ENCODE data around the gene SUSD2.
"Not testable (repeated sequence)": the region's sequence is repeated elsewhere in the genome, so short reads cannot be mapped to it uniquely, and the experiment has no call there.

The SUSD2 gene

GRCh38 chr22:24181088-24181995 is at the start of gene SUSD2:
TSS of gene SUSD2 (plus strand) at chr22:24181487. CDS start at chr22:24181520, 33 bp downstream.
- no peak within 1 kb of the TSS for H3K4me2 ChIP-seq (ENCODE audit: low read length)
- no peak within 1 kb of the TSS for H2AFZ ChIP-seq (ENCODE audit: low read length)
- H3K27ac ChIP-seq (ENCODE audit: low read depth, low read length, poor library complexity, severe bottlenecking): no peak within 1 kb of the TSS
- H3K27me3 ChIP-seq (ENCODE audit: insufficient read depth, low read length): no peaks in the 10 kb centered on the region
- no peak within 1 kb of the TSS for H3K9ac ChIP-seq (ENCODE audit: low read length)
- H3F3A ChIP-seq (ENCODE audit: insufficient read depth, low read length): no peaks in the 10 kb centered on the region
- H4K20me1 ChIP-seq (ENCODE audit: insufficient read depth, low read length): no peaks in the 10 kb centered on the region
- no peaks in the 10 kb centered on the region for H3K79me2 ChIP-seq (ENCODE audit: insufficient read depth, low read length)
- no peaks in the 10 kb centered on the region for H3K9me2 ChIP-seq (ENCODE audit: low read depth, low read length)
- H3K4me1 ChIP-seq (ENCODE audit: insufficient read depth, low read length, severe bottlenecking): no peaks in the 10 kb centered on the region
- H3K9me3 ChIP-seq (ENCODE audit: low read length): no peaks in the 10 kb centered on the region
- H3K36me3 ChIP-seq (ENCODE audit: insufficient read depth, low read length): no peaks in the 10 kb centered on the region
- H3K4me3 ChIP-seq (ENCODE audit: low read depth, low read length, poor library complexity, severe bottlenecking): no peak within 1 kb of the TSS
- TF ChIP-seq EZH2 (IDR thresholded peaks at IDR 0.05; ENCODE audit: borderline replicate concordance, low read length) (no peak), CTCF (IDR thresholded peaks at IDR 0.05; ENCODE audit: low read length) (no peak)

- H3K9me3 ChIP-seq (ENCODE audit: low read length): no peaks in the 10 kb centered on the region
- no peaks in the 10 kb centered on the region for H3K9me2 ChIP-seq (ENCODE audit: low read depth, low read length)
- no peak overlapping the region for H3K4me3 ChIP-seq (ENCODE audit: low read depth, low read length, poor library complexity, severe bottlenecking)
- H3K27ac ChIP-seq (ENCODE audit: low read depth, low read length, poor library complexity, severe bottlenecking): no peak overlapping the region
- no peak overlapping the region for H3K4me2 ChIP-seq (ENCODE audit: low read length)
- H3K36me3 ChIP-seq (ENCODE audit: insufficient read depth, low read length): peaks cover 29% of the 10 kb centered on the region
- H2AFZ ChIP-seq (ENCODE audit: low read length): no peak overlapping the region
- no peaks in the 10 kb centered on the region for H3F3A ChIP-seq (ENCODE audit: insufficient read depth, low read length)
- H3K4me1 ChIP-seq (ENCODE audit: insufficient read depth, low read length, severe bottlenecking): peaks cover 11% of the 10 kb centered on the region
- H4K20me1 ChIP-seq (ENCODE audit: insufficient read depth, low read length): no peaks in the 10 kb centered on the region
- H3K79me2 ChIP-seq (ENCODE audit: insufficient read depth, low read length): no peaks in the 10 kb centered on the region
- peak; percentile 31; the same call in 1 of the 2 replicates for TF ChIP-seq CTCF (IDR thresholded peaks at IDR 0.05; ENCODE audit: low read length)
- TF ChIP-seq EZH2 (IDR thresholded peaks at IDR 0.05; ENCODE audit: borderline replicate concordance, low read length): no peak
- H3K9ac ChIP-seq (ENCODE audit: low read length): no peak overlapping the region
- no peaks in the 10 kb centered on the region for H3K27me3 ChIP-seq (ENCODE audit: insufficient read depth, low read length)
Observed at GRCh38 chr22:24133187-24133965, 47.9 kb upstream of the SUSD2 start.

GRCh38 chr22:24134090-24134846 is 47.0 kb upstream of the SUSD2 start:
- no peak for TF ChIP-seq CTCF (IDR thresholded peaks at IDR 0.05; ENCODE audit: low read length)
- no peak for TF ChIP-seq EZH2 (IDR thresholded peaks at IDR 0.05; ENCODE audit: borderline replicate concordance, low read length)
- no peak overlapping the region for H3K4me3 ChIP-seq (ENCODE audit: low read depth, low read length, poor library complexity, severe bottlenecking)
- no peaks in the 10 kb centered on the region for H3K79me2 ChIP-seq (ENCODE audit: insufficient read depth, low read length)
- no peak overlapping the region for H3K27ac ChIP-seq (ENCODE audit: low read depth, low read length, poor library complexity, severe bottlenecking)
- H3F3A ChIP-seq (ENCODE audit: insufficient read depth, low read length): no peaks in the 10 kb centered on the region
- no peak overlapping the region for H3K4me2 ChIP-seq (ENCODE audit: low read length)
- no peak overlapping the region for H2AFZ ChIP-seq (ENCODE audit: low read length)
- no peaks in the 10 kb centered on the region for H3K9me2 ChIP-seq (ENCODE audit: low read depth, low read length)
- H3K36me3 ChIP-seq (ENCODE audit: insufficient read depth, low read length): peaks cover 30% of the 10 kb centered on the region
- H4K20me1 ChIP-seq (ENCODE audit: insufficient read depth, low read length): no peaks in the 10 kb centered on the region
- H3K27me3 ChIP-seq (ENCODE audit: insufficient read depth, low read length): no peaks in the 10 kb centered on the region
- H3K9me3 ChIP-seq (ENCODE audit: low read length): no peaks in the 10 kb centered on the region
- H3K4me1 ChIP-seq (ENCODE audit: insufficient read depth, low read length, severe bottlenecking): peaks cover 7% of the 10 kb centered on the region
- no peak overlapping the region for H3K9ac ChIP-seq (ENCODE audit: low read length)

- H3K9ac ChIP-seq (ENCODE audit: low read length); H4K20me1 ChIP-seq (ENCODE audit: insufficient read depth, low read length); H3K27me3 ChIP-seq (ENCODE audit: insufficient read depth, low read length); H3K9me3 ChIP-seq (ENCODE audit: low read length); H3K27ac ChIP-seq (ENCODE audit: low read depth, low read length, poor library complexity, severe bottlenecking); H3K4me3 ChIP-seq (ENCODE audit: low read depth, low read length, poor library complexity, severe bottlenecking); H2AFZ ChIP-seq (ENCODE audit: low read length); H3F3A ChIP-seq (ENCODE audit: insufficient read depth, low read length); H3K79me2 ChIP-seq (ENCODE audit: insufficient read depth, low read length); H3K4me2 ChIP-seq (ENCODE audit: low read length); H3K9me2 ChIP-seq (ENCODE audit: low read depth, low read length): not testable (repeated sequence)
- Histone ChIP-seq H3K36me3 (ENCODE audit: insufficient read depth, low read length) (peaks cover 30% of the 10 kb centered on the region), H3K4me1 (ENCODE audit: insufficient read depth, low read length, severe bottlenecking) (peaks cover 25% of the 10 kb centered on the region)
Observed at GRCh38 chr22:24136533-24136932, 44.8 kb upstream of the SUSD2 start.
